Ovary (tissue), 3 donors: ENCODE results near the gene DEFB121.

Source experiments
- POLR2A ChIP-seq: fragments of 450-650 bp; IDR thresholded peaks from one replicate; pipeline ENCODE4 v1.6.1; 2017; ENCODE audit warnings: antibody characterized with exemption, mild to moderate bottlenecking, moderate library complexity
- TF ChIP-seq, protein P1 (sequence below), 3 donors: fragments of 450-650 bp in 2 of 3; fragments of 200-600 bp in 1 of 3; IDR thresholded peaks; one replicate each; pipeline versions ENCODE4 v1.5.1 to v1.8.0; 2016 to 2022; ENCODE audit warnings: antibody characterized with exemption in 3 of 3, mild to moderate bottlenecking in 1 of 3
- donor health status: DM: no; HTN: no; CAD: no.

- TF ChIP-seq, protein P1, sequence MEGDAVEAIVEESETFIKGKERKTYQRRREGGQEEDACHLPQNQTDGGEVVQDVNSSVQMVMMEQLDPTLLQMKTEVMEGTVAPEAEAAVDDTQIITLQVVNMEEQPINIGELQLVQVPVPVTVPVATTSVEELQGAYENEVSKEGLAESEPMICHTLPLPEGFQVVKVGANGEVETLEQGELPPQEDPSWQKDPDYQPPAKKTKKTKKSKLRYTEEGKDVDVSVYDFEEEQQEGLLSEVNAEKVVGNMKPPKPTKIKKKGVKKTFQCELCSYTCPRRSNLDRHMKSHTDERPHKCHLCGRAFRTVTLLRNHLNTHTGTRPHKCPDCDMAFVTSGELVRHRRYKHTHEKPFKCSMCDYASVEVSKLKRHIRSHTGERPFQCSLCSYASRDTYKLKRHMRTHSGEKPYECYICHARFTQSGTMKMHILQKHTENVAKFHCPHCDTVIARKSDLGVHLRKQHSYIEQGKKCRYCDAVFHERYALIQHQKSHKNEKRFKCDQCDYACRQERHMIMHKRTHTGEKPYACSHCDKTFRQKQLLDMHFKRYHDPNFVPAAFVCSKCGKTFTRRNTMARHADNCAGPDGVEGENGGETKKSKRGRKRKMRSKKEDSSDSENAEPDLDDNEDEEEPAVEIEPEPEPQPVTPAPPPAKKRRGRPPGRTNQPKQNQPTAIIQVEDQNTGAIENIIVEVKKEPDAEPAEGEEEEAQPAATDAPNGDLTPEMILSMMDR (IDR thresholded peaks at IDR 0.05) = no peak
- TF ChIP-seq POLR2A = no peak
Observed at GRCh38 chr20:31403886-31404285, 2.1 kb downstream of the DEFB121 start.
